Measurements from ENCODE around the gene RNF17. TPM values are rescaled to one million over a fixed set of nuclear protein-coding genes. Genes with fewer than 3 reads are reported as not detected.
A peak's percentile ranks its signal among the peaks of the same experiment; 100 is the strongest.

Gene RNF17
- total RNA-seq, 1 experiment from 2014 or later: not detected

GRCh38 chr13:24842549-24843274 lies 78.7 kb downstream of the RNF17 start:
- peak; percentile 33 for DNase-seq (ENCODE audit: extremely low read depth, low read depth)

GRCh38 chr13:24851546-24851945 lies 87.6 kb downstream of the RNF17 start:
- no peak for DNase-seq (ENCODE audit: extremely low read depth, low read depth)

- no peak for DNase-seq (ENCODE audit: extremely low read depth, low read depth)
Observed at GRCh38 chr13:24854311-24854710, 90.3 kb downstream of the RNF17 start.

- no peak for DNase-seq (ENCODE audit: extremely low read depth, low read depth)
Observed at GRCh38 chr13:24858953-24859352, 95.0 kb downstream of the RNF17 start.

- DNase-seq (ENCODE audit: extremely low read depth, low read depth): no peak
Observed at GRCh38 chr13:24860770-24861169, 96.8 kb downstream of the RNF17 start.

GRCh38 chr13:24861617-24862362 lies 97.8 kb downstream of the RNF17 start:
- DNase-seq (ENCODE audit: extremely low read depth, low read depth): no peak

GRCh38 chr13:24863748-24864540 lies 100.0 kb downstream of the RNF17 start:
- no peak for DNase-seq (ENCODE audit: extremely low read depth, low read depth)

DNA sequence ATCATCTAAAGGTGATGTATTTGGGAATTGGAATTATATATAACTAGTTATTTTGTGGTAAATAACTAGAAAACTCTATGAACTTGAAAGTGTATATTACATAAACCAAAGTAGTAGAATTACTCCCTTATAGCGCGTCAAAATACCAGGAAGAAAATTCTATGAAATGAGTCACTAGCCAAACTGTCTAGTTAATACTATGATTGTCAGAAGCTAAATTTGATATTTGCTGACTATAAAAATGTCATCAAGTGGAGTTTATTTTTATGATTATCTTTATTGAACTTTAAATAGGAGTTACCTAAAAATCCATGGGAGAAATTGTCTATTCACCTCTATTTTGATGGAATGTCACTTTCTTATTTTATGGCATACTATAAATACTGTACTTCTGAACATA lies 100.6 kb downstream of the RNF17 start:
- DNase-seq (ENCODE audit: extremely low read depth, low read depth): no peak

GRCh38 chr13:24865163-24865953 lies 101.4 kb downstream of the RNF17 start:
- no peak for DNase-seq (ENCODE audit: extremely low read depth, low read depth)

- no peak for DNase-seq (ENCODE audit: extremely low read depth, low read depth)
Observed at GRCh38 chr13:24866488-24866887, 102.5 kb downstream of the RNF17 start.

- DNase-seq (ENCODE audit: extremely low read depth, low read depth): no peak
Observed at GRCh38 chr13:24868874-24869273, 104.9 kb downstream of the RNF17 start.

DNA sequence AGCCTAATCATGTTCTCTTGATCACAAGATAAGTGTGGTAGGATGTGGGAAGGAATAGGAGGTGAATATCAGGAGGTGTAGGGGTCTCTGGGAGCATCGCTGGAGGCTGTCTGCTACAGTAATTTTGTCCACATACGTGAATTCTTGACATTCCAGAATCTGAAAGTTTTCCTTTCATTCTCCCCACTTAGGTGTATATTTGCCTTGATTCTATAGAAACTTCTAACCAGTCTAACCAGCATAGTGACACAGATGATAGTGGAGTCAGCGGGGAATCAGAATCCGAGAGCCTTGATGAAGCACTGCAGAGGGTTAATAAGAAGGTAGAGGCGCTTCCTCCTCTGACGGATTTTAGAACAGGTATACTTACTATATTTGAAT lies 106.4 kb downstream of the RNF17 start:
- DNase-seq (ENCODE audit: extremely low read depth, low read depth): no peak

DNA sequence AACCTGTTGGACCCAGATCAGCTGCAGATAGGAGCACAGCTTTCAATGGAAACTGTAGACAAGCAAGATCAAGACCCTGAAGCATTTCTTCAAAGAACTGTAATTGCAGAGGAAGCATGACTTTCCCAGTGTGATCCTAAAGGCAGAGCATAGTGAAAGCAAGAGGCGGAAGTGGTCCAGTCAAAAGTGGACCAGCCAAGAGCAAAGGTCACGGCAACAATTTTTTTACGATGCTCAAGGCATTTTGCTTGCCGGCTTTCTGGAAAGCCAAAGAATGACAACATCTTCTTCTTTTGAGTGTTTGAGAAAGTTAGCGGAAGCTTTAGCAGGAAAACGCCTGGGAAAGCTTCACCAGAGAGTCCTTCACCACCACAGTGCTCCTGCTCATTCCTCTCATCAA lies 111.6 kb downstream of the RNF17 start:
- DNase-seq (ENCODE audit: extremely low read depth, low read depth): no peak

- no peak for DNase-seq (ENCODE audit: extremely low read depth, low read depth)
Observed at GRCh38 chr13:24877531-24877930, 113.6 kb downstream of the RNF17 start.

- DNase-seq (ENCODE audit: extremely low read depth, low read depth): no peak
Observed at GRCh38 chr13:24878340-24878739, 114.4 kb downstream of the RNF17 start.

DNA sequence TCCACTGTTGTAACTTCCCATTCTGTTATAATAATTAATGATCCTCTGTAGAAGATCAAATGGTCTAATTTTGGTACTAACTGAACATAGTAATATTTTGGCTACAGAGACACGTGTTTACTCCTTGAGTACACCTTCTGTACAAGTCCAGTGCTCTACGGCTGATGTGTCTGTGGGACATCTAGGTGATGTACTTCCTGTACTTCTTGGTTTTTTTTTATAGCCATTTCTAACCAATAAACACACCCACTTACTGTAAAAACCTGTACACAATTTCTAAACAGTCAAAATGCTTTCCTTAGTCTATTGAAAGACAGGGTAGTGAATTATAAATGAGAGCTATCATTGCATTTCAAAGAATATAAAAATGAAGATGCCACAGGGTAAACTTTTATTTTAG lies 118.7 kb downstream of the RNF17 start:
- DNase-seq (ENCODE audit: extremely low read depth, low read depth): no peak

GRCh38 chr13:24887759-24888158 lies 123.8 kb downstream of the RNF17 start:
- DNase-seq (ENCODE audit: extremely low read depth, low read depth): no peak

GRCh38 chr13:24888291-24888931 lies 124.4 kb downstream of the RNF17 start:
- no peak for DNase-seq (ENCODE audit: extremely low read depth, low read depth)

- DNase-seq (ENCODE audit: extremely low read depth, low read depth): no peak
Observed at GRCh38 chr13:24890256-24890655, 126.3 kb downstream of the RNF17 start.

GRCh38 chr13:24891476-24892108 lies 127.6 kb downstream of the RNF17 start:
- DNase-seq (ENCODE audit: extremely low read depth, low read depth): no peak

All from NCI-H460 (cell line).